Psoas muscle (tissue), 8 donors: Measurements from ENCODE around the gene PARP4. TPM values are rescaled to one million over a fixed set of nuclear protein-coding genes. Genes with fewer than 3 reads are reported as not detected.
"Not testable (repeated sequence)": the region's sequence is repeated elsewhere in the genome, so short reads cannot be mapped to it uniquely, and the experiment has no call there.

Experiments used
- ATAC-seq, 4 donors: fragments of 200-7000 bp; cut with Tn5 transposase; one replicate each; pipeline ENCODE4 v1.9.1; 2020; ENCODE audit warnings: moderate library complexity in 3 of 4, mild to moderate bottlenecking in 2 of 4
- DNase-seq, 2 donors: peaks; one replicate each; pipeline ENCODE4 v3.0.0-alpha.2; 2020
- H3K27ac ChIP-seq: fragments of 200-600 bp; one replicate; pipeline ENCODE4 v1.8.0; 2022
- H3K27me3 ChIP-seq, 3 donors: fragments of 200-600 bp in 1 of 3; one replicate each; pipeline versions ENCODE4 v1.6.1 to v1.8.0; 2013 to 2022; ENCODE audit warnings: low read length in 2 of 3, mild to moderate bottlenecking in 2 of 3, moderate library complexity in 1 of 3; ENCODE audit not compliant: insufficient read depth in 3 of 3
- H3K36me3 ChIP-seq, 2 donors: fragments of 200-600 bp in 1 of 2; one replicate each; pipeline versions ENCODE4 v1.6.1 to v1.8.0; 2013 to 2022; ENCODE audit warnings: low read depth in 1 of 2, mild to moderate bottlenecking in 1 of 2, moderate library complexity in 1 of 2; ENCODE audit not compliant: insufficient read depth in 1 of 2
- H3K4me1 ChIP-seq: fragments of 200-600 bp; one replicate; pipeline ENCODE4 v1.8.0; 2022
- H3K4me3 ChIP-seq: fragments of 200-600 bp; one replicate; pipeline ENCODE4 v1.8.0; 2022; ENCODE audit warnings: mild to moderate bottlenecking
- H3K9me3 ChIP-seq: fragments of 200-600 bp; one replicate; pipeline ENCODE4 v1.8.0; 2022
- CTCF ChIP-seq: fragments of 200-600 bp; IDR thresholded peaks from one replicate; pipeline ENCODE4 v1.8.0; 2022; ENCODE audit warnings: antibody characterized with exemption
- whole genome bisulfite sequencing, 3 donors: extraction: QIAGEN DNeasy Blood & Tissue Kit; methylation state at CpG; one replicate each; pipeline versions ENCODE4 v1.1.6 to v1.1.7; 2013; 5-methylcytosine and 5-hydroxymethylcytosine counted together
- intact Hi-C, 2 donors: fragments of 100-400 bp; cut with DNase I; formaldehyde crosslinking; loops; one replicate each; pipeline versions ENCODE4 v1.11.0 to v1.14.2; 2022
- polyA plus RNA-seq, 3 donors: library from polyadenylated mRNA; stranded (reverse); fragments of 200-250 nt; gene quantifications; one replicate each; pipeline ENCODE4 v1.2.3, GENCODE V29; 2013
- total RNA-seq, 4 donors: library from RNA; stranded (reverse); fragmentation: NEBNext Ultra II Directional in 2 of 4; extraction: Animal tissue kit (Norgen Biotek cat#: 25700) in 2 of 4; gene quantifications; one replicate each; pipeline versions ENCODE4 v1.2.1 to v1.2.4, GENCODE V29; 2021 to 2023
- donor health status: healthy with polysubstance abuse.
- donor health status: DM: no; HTN: no; CAD: no; lungs with moderate emphysema.
- donor health status: Bipolar disorder and iron deficiency.
- donor health status: healthy.
- donor health status: DM: yes; HTN: yes; CAD: no.
- donor health status: DM: no; HTN: no; CAD: no.
- donor health status: DM: no; HTN: no; CAD: no.
- donor health status: DM: yes; HTN: yes; CAD: no.

Gene PARP4
- total and polyA plus RNA-seq, 7 donors, result 3.1 to 17.0 (median 6.4) TPM

DNA sequence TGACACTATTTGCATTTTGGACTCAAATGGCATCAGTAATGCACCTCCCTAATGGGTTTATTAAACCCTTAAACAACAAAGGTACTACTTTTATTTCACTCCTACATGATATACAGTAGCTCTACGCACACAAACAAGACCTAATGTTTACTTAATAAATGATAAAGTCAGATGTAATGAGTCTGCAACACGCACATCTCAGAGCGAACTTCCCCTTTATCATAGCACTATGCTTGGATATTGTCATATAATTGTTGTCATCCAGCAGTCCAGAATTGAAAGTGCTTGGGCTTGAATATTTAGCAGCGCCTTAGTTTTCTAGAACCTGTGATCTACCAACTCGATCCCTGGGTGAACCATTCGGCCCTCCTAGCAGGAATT is 772 bp downstream of the PARP4 start:
- no peaks in the 10 kb centered on the region for H3K36me3 ChIP-seq
- no peaks in the 10 kb centered on the region for H3K27me3 ChIP-seq
- ATAC-seq (peak in 1 of 4 donors; percentile 7), DNase-seq (no peak)
- H3K27ac ChIP-seq, result peak overlapping the region; percentile 73
- intact Hi-C loops, result no loop called here
- no peaks in the 10 kb centered on the region for H3K4me1 ChIP-seq
- H3K9me3 ChIP-seq, result no peaks in the 10 kb centered on the region
- WGBS, 3 donors, result 10 to 13% (median 10%) methylated on average over 6 of the region's 6 CpGs
- peak overlapping the region; percentile 79 for H3K4me3 ChIP-seq
- TF ChIP-seq CTCF, result no peak

- DNase-seq, result no peak
- peak in 1 of 4 donors; percentile 23 for ATAC-seq
Observed at GRCh38 chr13:24511019-24511815, 1.4 kb downstream of the PARP4 start.

DNA sequence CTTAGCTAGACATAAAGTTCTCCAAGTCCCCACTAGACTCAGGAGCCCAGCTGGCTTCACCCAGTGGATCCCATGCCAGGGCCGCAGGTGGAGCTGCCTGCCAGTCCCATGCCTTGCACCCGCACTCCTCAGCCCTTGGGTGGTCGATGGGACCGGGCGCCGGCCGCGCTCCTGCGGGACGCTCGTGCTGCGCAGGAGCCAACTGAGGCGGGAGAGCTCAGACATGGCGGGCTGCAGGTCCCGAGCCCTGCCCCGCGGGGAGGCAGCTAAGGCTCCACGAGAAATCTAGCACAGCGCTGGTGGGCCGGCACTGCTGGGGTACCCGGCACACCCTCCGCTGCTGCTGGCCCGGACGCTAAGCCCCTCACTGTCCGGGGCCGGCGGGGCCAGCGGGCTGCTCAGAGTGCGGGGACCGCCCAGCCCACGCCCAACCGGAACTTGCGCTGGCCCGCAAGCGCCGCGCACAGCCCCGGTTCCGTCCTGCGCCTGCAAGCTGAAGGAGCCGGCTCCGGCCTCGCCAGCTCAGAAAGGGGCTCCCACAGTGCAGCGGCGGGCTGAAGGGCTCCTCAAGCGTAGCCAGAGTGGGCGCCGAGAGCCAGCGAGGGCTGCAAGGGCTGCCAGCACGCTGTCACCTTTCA is 5.8 kb downstream of the PARP4 start:
- TF ChIP-seq CTCF, result no peak
- H3K36me3 ChIP-seq, result no peaks in the 10 kb centered on the region
- H3K4me1 ChIP-seq, result peaks cover 2% of the 10 kb centered on the region
- no peak overlapping the region for H3K27ac ChIP-seq
- no peak overlapping the region for H3K4me3 ChIP-seq
- no peak for DNase-seq
- WGBS, 3 donors, result 96 to 98% (median 98%) methylated on average over 47 to 50 of the region's 50 CpGs
- H3K27me3 ChIP-seq, result no peaks in the 10 kb centered on the region
- H3K9me3 ChIP-seq, result no peaks in the 10 kb centered on the region
- intact Hi-C loops, result no loop called here
- no peak for ATAC-seq

More at GRCh38 chr13:24511019-24511815, 1.4 kb downstream of the PARP4 start:
- Histone ChIP-seq H3K27ac (peak overlapping the region; percentile 73), H3K36me3 (no peaks in the 10 kb centered on the region), H3K27me3 (no peaks in the 10 kb centered on the region), H3K9me3 (no peaks in the 10 kb centered on the region), H3K4me1 (no peaks in the 10 kb centered on the region), H3K4me3 (peak overlapping the region; percentile 79)
- TF ChIP-seq CTCF, result no peak
- intact Hi-C loops, result no loop called here
- WGBS, 3 donors, result 74 to 78% (median 78%) methylated on average over 22 of the region's 22 CpGs

- H3K36me3 ChIP-seq, H3K4me1 ChIP-seq, ATAC-seq, H3K27ac ChIP-seq, DNase-seq, intact Hi-C loops, H3K9me3 ChIP-seq, H3K4me3 ChIP-seq, H3K27me3 ChIP-seq: not testable (repeated sequence)
- 97 to 98% (median 98%) methylated on average over 6 of the region's 6 CpGs for WGBS, 3 donors
Observed at GRCh38 chr13:24506283-24506682, 6.3 kb downstream of the PARP4 start.

- WGBS, 3 donors, result 96 to 98% (median 98%) methylated on average over 20 of the region's 20 CpGs
- no peak overlapping the region for H3K4me3 ChIP-seq
- H3K9me3 ChIP-seq, result no peaks in the 10 kb centered on the region
- no peaks in the 10 kb centered on the region for H3K27me3 ChIP-seq
- ATAC-seq, result no peak
- no peak for TF ChIP-seq CTCF
- DNase-seq, result no peak
- intact Hi-C loops, result no loop called here
- no peaks in the 10 kb centered on the region for H3K36me3 ChIP-seq
- H3K27ac ChIP-seq, result no peak overlapping the region
- H3K4me1 ChIP-seq, result peaks cover 2% of the 10 kb centered on the region
Observed at GRCh38 chr13:24505756-24506155, 6.8 kb downstream of the PARP4 start.
